GM10248 (cell line): ENCODE data around the gene MID1.

Experiments
- CTCF ChIA-PET: fragments of 300-600 bp; sonication (Branson Sonifier 250); formaldehyde crosslinking; extraction: SDS; loops from one replicate; lab custom pipeline; 2021; ENCODE audit warnings: antibody characterized with exemption; lab: Yijun Ruan, JAX
- POLR2A ChIA-PET: fragments of 350-650 bp; sonication (Branson Sonifier 250); formaldehyde crosslinking; extraction: SDS; loops from one replicate; lab custom pipeline; 2020; ENCODE audit warnings: antibody characterized with exemption; lab: Yijun Ruan, JAX
- DNase-seq: peaks from one replicate; pipeline ENCODE4 v3.0.0; 2012; ENCODE audit errors: extremely low spot score
- CTCF ChIP-seq: IDR thresholded peaks from 2 replicates; pipeline ENCODE4 v1.5.1; 2012; ENCODE audit warnings: mild to moderate bottlenecking, low read depth; ENCODE audit errors: extremely low read depth, missing control alignments, control extremely low read depth

The MID1 gene

GRCh38 chrX:10582945-10583344 lies 37.4 kb downstream of the MID1 start:
- ChIA-PET POLR2A (no interaction called here), CTCF (interaction anchor here (1.7 kb wide), 1 partner anchor 11 kb away, joined by 5 read pairs; no protein-coding TSS in a partner anchor)
- no peak for TF ChIP-seq CTCF
- DNase-seq, result no peak

GRCh38 chrX:10582215-10582733 lies 38.1 kb downstream of the MID1 start:
- CTCF ChIA-PET, result interaction anchor here (1.7 kb wide), 1 partner anchor 11 kb away, joined by 5 read pairs; no protein-coding TSS in a partner anchor
- no peak for TF ChIP-seq CTCF
- POLR2A ChIA-PET, result no interaction called here
- no peak for DNase-seq

GRCh38 chrX:10579112-10580011 lies 41.0 kb downstream of the MID1 start:
- ChIA-PET POLR2A (no interaction called here), CTCF (no interaction called here)
- DNase-seq, result no peak
- no peak for TF ChIP-seq CTCF

GRCh38 chrX:10578527-10578926 lies 41.9 kb downstream of the MID1 start:
- ChIA-PET CTCF (no interaction called here), POLR2A (no interaction called here)
- no peak for TF ChIP-seq CTCF
- DNase-seq, result no peak

- CTCF ChIA-PET, result no interaction called here
- DNase-seq, result no peak
- POLR2A ChIA-PET, result no interaction called here
- no peak for TF ChIP-seq CTCF
These were observed 42.5 kb downstream of the MID1 start for GRCh38 chrX:10577853-10578252.

- ChIA-PET CTCF (no interaction called here), POLR2A (no interaction called here)
- no peak for DNase-seq
- TF ChIP-seq CTCF, result no peak
These were observed 43.5 kb downstream of the MID1 start for GRCh38 chrX:10576777-10577447.
